GM21529 (cell line): ENCODE data around the gene NR5A1.

Source experiments
- ATAC-seq: cut with Tn5 transposase; IDR thresholded peaks from one replicate; pipeline ENCODE4 v1.9.1; 2021; ENCODE audit not compliant: unreplicated experiment

Gene NR5A1

GRCh38 chr9:124500028-124500795, 7.0 kb downstream of the NR5A1 start:
- no peak for ATAC-seq

GRCh38 chr9:124499216-124499615, 8.0 kb downstream of the NR5A1 start:
- no peak for ATAC-seq

- no peak for ATAC-seq
Observed at GRCh38 chr9:124498499-124499146, 8.6 kb downstream of the NR5A1 start.

- no peak for ATAC-seq
Observed at GRCh38 chr9:124498040-124498439, 9.2 kb downstream of the NR5A1 start.

- ATAC-seq, result no peak
Observed at GRCh38 chr9:124497441-124497840, 9.8 kb downstream of the NR5A1 start.

GRCh38 chr9:124496463-124496862, 10.7 kb downstream of the NR5A1 start:
- ATAC-seq, result no peak

- ATAC-seq, result no peak
Observed at GRCh38 chr9:124496075-124496449, 11.1 kb downstream of the NR5A1 start.

GRCh38 chr9:124495126-124496074, 11.8 kb downstream of the NR5A1 start:
- ATAC-seq, result no peak

- peak; percentile 77 for ATAC-seq
Observed at GRCh38 chr9:124493794-124494479, 13.3 kb downstream of the NR5A1 start.

- no peak for ATAC-seq
Observed at GRCh38 chr9:124493218-124493617, 14.0 kb downstream of the NR5A1 start.

- ATAC-seq, result no peak
Observed at GRCh38 chr9:124492818-124493217, 14.4 kb downstream of the NR5A1 start.

- ATAC-seq, result no peak
Observed at GRCh38 chr9:124491049-124491975, 15.9 kb downstream of the NR5A1 start.

- ATAC-seq, result no peak
Observed at GRCh38 chr9:124490004-124490403, 17.2 kb downstream of the NR5A1 start.

- no peak for ATAC-seq
Observed at GRCh38 chr9:124489222-124489621, 18.0 kb downstream of the NR5A1 start.

GRCh38 chr9:124488641-124489210, 18.5 kb downstream of the NR5A1 start:
- ATAC-seq, result no peak

- no peak for ATAC-seq
Observed at GRCh38 chr9:124487260-124488182, 19.7 kb downstream of the NR5A1 start.

GRCh38 chr9:124486778-124487259, 20.4 kb downstream of the NR5A1 start:
- no peak for ATAC-seq

- ATAC-seq, result no peak
Observed at GRCh38 chr9:124485936-124486335, 21.3 kb downstream of the NR5A1 start.
